Measurements from ENCODE around the gene MAST4.

DNA sequence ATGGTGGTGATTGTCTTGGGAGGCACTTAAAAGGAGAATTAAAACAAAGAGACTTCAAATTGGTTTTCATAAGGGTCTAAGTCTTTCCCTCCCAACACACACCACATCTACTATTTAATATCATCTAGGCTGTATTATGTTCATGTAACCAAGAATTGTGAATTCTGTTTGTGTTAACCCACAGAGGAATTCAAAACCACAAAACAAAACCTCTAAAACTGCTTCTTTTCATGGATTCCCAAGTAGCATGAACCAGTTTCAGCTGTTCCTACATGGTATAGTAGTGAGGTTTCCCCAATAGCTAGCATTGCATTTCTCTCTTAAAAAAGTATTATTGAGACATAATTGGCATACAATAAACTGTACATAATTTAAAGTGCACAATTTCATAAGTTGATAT is 316.6 kb downstream of the MAST4 start:
- TF ChIP-seq BRCA1 (IDR thresholded peaks at IDR 0.05; ENCODE audit: low read depth, low read length) (no peak), POLR2A (IDR thresholded peaks at IDR 0.05; ENCODE audit: control extremely low read depth in 1 of 2, low read depth in 2 of 2, low read length in 2 of 2) (no peak)

Data from H1 (cell line).